Body of pancreas (tissue), 4 donors: ENCODE measurements around the gene NAIP.

Source experiments
- POLR2A ChIP-seq, 3 donors: fragments of 450-650 bp; IDR thresholded peaks; one replicate each; pipeline ENCODE4 v1.6.1; 2016; ENCODE audit warnings: antibody characterized with exemption in 3 of 3, mild to moderate bottlenecking in 2 of 3
- TF ChIP-seq, protein P1 (sequence below), 7 experiments: fragments of 450-650 bp in 4 of 7; fragments of 200-600 bp in 3 of 7; sonication (generic) in 3 of 7; IDR thresholded peaks; one replicate each; pipeline ENCODE4 v1.5.1; 2016 to 2019; ENCODE audit warnings: antibody characterized with exemption in 7 of 7

DNA sequence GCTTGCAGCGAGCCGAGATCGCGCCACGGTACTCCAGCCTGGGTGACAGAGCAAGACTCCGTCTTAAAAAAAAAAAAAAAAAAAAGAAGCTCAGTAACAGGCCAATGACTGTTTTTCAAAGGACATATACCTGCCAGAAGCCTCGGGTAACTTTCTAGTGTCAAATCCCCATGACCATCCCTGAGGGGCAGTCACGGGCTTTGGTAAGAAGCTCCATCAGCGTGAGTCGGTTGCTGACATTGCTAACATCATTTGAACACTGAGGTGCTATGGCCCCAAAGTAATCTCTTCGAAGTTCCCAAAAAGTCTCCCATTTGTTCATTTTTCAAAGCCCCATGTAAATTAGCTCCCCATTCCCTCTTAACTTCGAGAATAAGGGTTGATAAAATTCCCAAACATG, 11.6 kb downstream of the NAIP start:
- TF ChIP-seq POLR2A (IDR thresholded peaks at IDR 0.05): no peak
- TF ChIP-seq, protein P1, sequence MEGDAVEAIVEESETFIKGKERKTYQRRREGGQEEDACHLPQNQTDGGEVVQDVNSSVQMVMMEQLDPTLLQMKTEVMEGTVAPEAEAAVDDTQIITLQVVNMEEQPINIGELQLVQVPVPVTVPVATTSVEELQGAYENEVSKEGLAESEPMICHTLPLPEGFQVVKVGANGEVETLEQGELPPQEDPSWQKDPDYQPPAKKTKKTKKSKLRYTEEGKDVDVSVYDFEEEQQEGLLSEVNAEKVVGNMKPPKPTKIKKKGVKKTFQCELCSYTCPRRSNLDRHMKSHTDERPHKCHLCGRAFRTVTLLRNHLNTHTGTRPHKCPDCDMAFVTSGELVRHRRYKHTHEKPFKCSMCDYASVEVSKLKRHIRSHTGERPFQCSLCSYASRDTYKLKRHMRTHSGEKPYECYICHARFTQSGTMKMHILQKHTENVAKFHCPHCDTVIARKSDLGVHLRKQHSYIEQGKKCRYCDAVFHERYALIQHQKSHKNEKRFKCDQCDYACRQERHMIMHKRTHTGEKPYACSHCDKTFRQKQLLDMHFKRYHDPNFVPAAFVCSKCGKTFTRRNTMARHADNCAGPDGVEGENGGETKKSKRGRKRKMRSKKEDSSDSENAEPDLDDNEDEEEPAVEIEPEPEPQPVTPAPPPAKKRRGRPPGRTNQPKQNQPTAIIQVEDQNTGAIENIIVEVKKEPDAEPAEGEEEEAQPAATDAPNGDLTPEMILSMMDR (IDR thresholded peaks at IDR 0.05): no peak
